Lower leg skin (tissue), 3 donors: ENCODE results near the gene PES1.

Experiments used
- POLR2A ChIP-seq, 2 donors: fragments of 450-650 bp; IDR thresholded peaks; one replicate each; pipeline ENCODE4 v1.6.1; 2016 to 2017; ENCODE audit warnings: antibody characterized with exemption in 2 of 2, mild to moderate bottlenecking in 1 of 2, moderate library complexity in 1 of 2
- TF ChIP-seq, protein P1 (sequence below), 3 donors: fragments of 450-650 bp; IDR thresholded peaks; one replicate each; pipeline ENCODE4 v1.5.1; 2016; ENCODE audit warnings: antibody characterized with exemption in 3 of 3, mild to moderate bottlenecking in 3 of 3, moderate library complexity in 2 of 3

GRCh38 chr22:30546616-30547015, 45.1 kb downstream of the PES1 start, which contains the start of gene SEC14L6:
- TF ChIP-seq, protein P1, sequence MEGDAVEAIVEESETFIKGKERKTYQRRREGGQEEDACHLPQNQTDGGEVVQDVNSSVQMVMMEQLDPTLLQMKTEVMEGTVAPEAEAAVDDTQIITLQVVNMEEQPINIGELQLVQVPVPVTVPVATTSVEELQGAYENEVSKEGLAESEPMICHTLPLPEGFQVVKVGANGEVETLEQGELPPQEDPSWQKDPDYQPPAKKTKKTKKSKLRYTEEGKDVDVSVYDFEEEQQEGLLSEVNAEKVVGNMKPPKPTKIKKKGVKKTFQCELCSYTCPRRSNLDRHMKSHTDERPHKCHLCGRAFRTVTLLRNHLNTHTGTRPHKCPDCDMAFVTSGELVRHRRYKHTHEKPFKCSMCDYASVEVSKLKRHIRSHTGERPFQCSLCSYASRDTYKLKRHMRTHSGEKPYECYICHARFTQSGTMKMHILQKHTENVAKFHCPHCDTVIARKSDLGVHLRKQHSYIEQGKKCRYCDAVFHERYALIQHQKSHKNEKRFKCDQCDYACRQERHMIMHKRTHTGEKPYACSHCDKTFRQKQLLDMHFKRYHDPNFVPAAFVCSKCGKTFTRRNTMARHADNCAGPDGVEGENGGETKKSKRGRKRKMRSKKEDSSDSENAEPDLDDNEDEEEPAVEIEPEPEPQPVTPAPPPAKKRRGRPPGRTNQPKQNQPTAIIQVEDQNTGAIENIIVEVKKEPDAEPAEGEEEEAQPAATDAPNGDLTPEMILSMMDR (IDR thresholded peaks at IDR 0.05) = no peak
- TF ChIP-seq POLR2A (IDR thresholded peaks at IDR 0.05) = no peak
